HepG2 (cell line): Measurements from ENCODE around the gene CYP27A1. TPM values are rescaled to one million over a fixed set of nuclear protein-coding genes. Genes with fewer than 3 reads are reported as not detected.

Source experiments
- ATAC-seq: fragments of 200-7000 bp; cut with Tn5 transposase; 3 replicates; pipeline ENCODE4 v1.9.1; 2020; ENCODE audit warnings: mild to moderate bottlenecking, moderate library complexity
- BruUV-seq: library from RNA; stranded (reverse); fragments of 400-500 nt; replicated peaks from 2 replicates; lab custom pipeline; 2021; lab: Mats Ljungman, UMichigan
- CTCF ChIA-PET: fragments of 300-600 bp; formaldehyde crosslinking; extraction: SDS; loops from one replicate; lab custom pipeline; 2021; ENCODE audit warnings: low total read pairs, inconsistent platforms, low intra/inter-chr PET ratio; lab: Yijun Ruan, JAX
- POLR2A ChIA-PET: fragments of 350-600 bp; sonication (Branson Sonifier 250); formaldehyde crosslinking; loops from one replicate; lab custom pipeline; 2020; ENCODE audit warnings: antibody characterized with exemption, inconsistent platforms; lab: Yijun Ruan, JAX
- DNase-seq: peaks from one replicate; pipeline ENCODE4 v3.0.0-alpha.2; 2015; ENCODE audit warnings: low spot score
- FAIRE-seq: peaks from 3 replicates; lab custom pipeline; 2011; peaks lifted over from hg19 to GRCh38; lab: Jason Lieb, UNC
- H2AFZ ChIP-seq: one replicate; pipeline ENCODE4 v1.6.1; 2011; ENCODE audit warnings: low read length, inconsistent platforms
- H3K27ac ChIP-seq: fragments of 300-600 bp; 3 replicates; pipeline ENCODE4 v1.8.0; 2011; ENCODE audit warnings: mixed run types, mild to moderate bottlenecking, mixed read lengths, low read length, inconsistent platforms; ENCODE audit not compliant: insufficient read depth; ENCODE audit errors: extremely low read length
- H3K27me3 ChIP-seq, 2 experiments: fragments of 200-600 bp in 1 of 2; 2 replicates in 1 of 2; 3 replicates in 1 of 2; pipeline versions ENCODE4 v1.6.0 to v1.8.0; 2011; ENCODE audit warnings: low read length in 2 of 2, mild to moderate bottlenecking in 2 of 2, moderate library complexity in 2 of 2, inconsistent platforms in 1 of 2; ENCODE audit not compliant: insufficient read depth in 2 of 2, control insufficient read depth in 1 of 2
- H3K36me3 ChIP-seq, 2 experiments: fragments of 200-600 bp in 1 of 2; replicated peaks in 1 of 2; 2 replicates in 1 of 2; 3 replicates in 1 of 2; pipeline versions ENCODE4 v1.5.1 to v1.8.0; 2011; ENCODE audit warnings: low read length in 2 of 2, inconsistent platforms in 1 of 2; ENCODE audit not compliant: insufficient read depth in 2 of 2, control insufficient read depth in 1 of 2
- H3K4me1 ChIP-seq: 2 replicates; pipeline ENCODE4 v1.5.1; 2012; ENCODE audit warnings: low read length, inconsistent platforms; ENCODE audit not compliant: insufficient read depth
- H3K4me2 ChIP-seq: 2 replicates; pipeline ENCODE4 v1.6.0; 2011; ENCODE audit warnings: low read depth, low read length, inconsistent platforms
- H3K4me3 ChIP-seq, 3 experiments: fragments of 200-600 bp in 1 of 3; sonication (generic), shearing (Covaris generic) in 1 of 3; replicated peaks in 1 of 3; 2 replicates each; pipeline ENCODE4 v1.5.1; 2011 to 2016; ENCODE audit warnings: low read length in 3 of 3, inconsistent platforms in 2 of 3, low read depth in 2 of 3, mild to moderate bottlenecking in 2 of 3, control low read depth in 1 of 3, mixed read lengths in 1 of 3; ENCODE audit not compliant: insufficient read depth in 1 of 3
- H3K79me2 ChIP-seq: one replicate; pipeline ENCODE4 v1.6.1; 2011; ENCODE audit warnings: low read length, inconsistent platforms; ENCODE audit not compliant: insufficient read depth
- H3K9ac ChIP-seq: 2 replicates; pipeline ENCODE4 v1.6.0; 2011; ENCODE audit warnings: mild to moderate bottlenecking, low read depth, low read length, inconsistent platforms; ENCODE audit not compliant: insufficient read depth
- H3K9me3 ChIP-seq: 2 replicates; pipeline ENCODE4 v1.5.1; 2012; ENCODE audit warnings: mild to moderate bottlenecking, low read length
- H4K20me1 ChIP-seq: 2 replicates; pipeline ENCODE4 v1.6.0; 2011; ENCODE audit warnings: inconsistent platforms, mild to moderate bottlenecking, low read length, moderate library complexity; ENCODE audit not compliant: insufficient read depth
- BHLHE40 ChIP-seq: IDR thresholded peaks from 2 replicates; pipeline ENCODE4 v1.6.1; 2011; ENCODE audit warnings: low read length, improper control_type of control experiment
- ESRRA ChIP-seq: sonication (generic); formaldehyde crosslinking; IDR thresholded peaks from 2 replicates; pipeline ENCODE4 v1.5.1; 2020; ENCODE audit warnings: mild to moderate bottlenecking, low read depth, missing genetic modification reagents
- GLI4 ChIP-seq: sonication (generic); formaldehyde crosslinking; IDR thresholded peaks from 2 replicates; pipeline ENCODE4 v1.5.1; 2020; ENCODE audit warnings: missing genetic modification reagents, mild to moderate bottlenecking, moderate library complexity, borderline replicate concordance
- HOXA7 ChIP-seq: sonication (generic); formaldehyde crosslinking; IDR thresholded peaks from 2 replicates; pipeline ENCODE4 v1.8.1; 2022; ENCODE audit warnings: mild to moderate bottlenecking, missing genetic modification reagents, moderate library complexity
- NCOA1 ChIP-seq: sonication (generic); formaldehyde crosslinking; IDR thresholded peaks from 2 replicates; pipeline ENCODE4 v1.9.0; 2021; ENCODE audit warnings: missing genetic modification reagents
- ZNF773 ChIP-seq: sonication (generic); formaldehyde crosslinking; IDR thresholded peaks from 2 replicates; pipeline ENCODE4 v1.4.0; 2020; ENCODE audit warnings: missing genetic modification reagents, borderline replicate concordance
- WGBS: methylation state at CpG from one replicate; pipeline ENCODE4 v1.1.6; 2017; ENCODE audit warnings: low lambda C conversion rate; 5-methylcytosine and 5-hydroxymethylcytosine counted together
- in situ Hi-C: cut with HindIII; loops from 2 replicates; pipeline ENCODE4 v1.10.0; 2017; ENCODE audit warnings: low pct_unique_long_range_greater_than_20kb; ENCODE audit not compliant: extremely low pct_ligation_motif_present
- intact Hi-C: fragments of 100-400 bp; cut with micrococcal nuclease; formaldehyde crosslinking; loops from one replicate; pipeline ENCODE4 v1.10.0; 2022; ENCODE audit not compliant: unreplicated experiment
- polyA plus RNA-seq, 8 experiments: library from polyadenylated mRNA; depleted of rRNA in 3 of 8; stranded (reverse) in 7 of 8; unstranded in 1 of 8; fragments of >200 nt; fragmentation: Illumina TruSeq in 4 of 8; extraction: Trizol in 4 of 8; gene quantifications; 2 replicates each; pipeline versions ENCODE4 v1.2.1 to v1.2.3, GENCODE V29; 2011 to 2016; ENCODE audit warnings: low read depth in 4 of 8, missing spikeins in 1 of 8, mixed read lengths in 1 of 8; ENCODE audit not compliant: insufficient read depth in 1 of 8
- total RNA-seq, 5 experiments: library from RNA; depleted of rRNA; stranded (reverse); fragments of >200 nt; fragmentation: Illumina TruSeq; extraction: Trizol; gene quantifications; 2 replicates each; pipeline ENCODE4 v1.2.3, GENCODE V29; 2016; ENCODE audit warnings: low read depth in 1 of 5
- TF ChIP-seq, protein P1 (sequence below): sonication (generic); formaldehyde crosslinking; IDR thresholded peaks from 2 replicates; pipeline ENCODE4 v1.4.0; 2020; ENCODE audit warnings: missing genetic modification reagents
- TF ChIP-seq, protein P2 (sequence below): sonication (generic); formaldehyde crosslinking; IDR thresholded peaks from 2 replicates; pipeline ENCODE4 v1.5.1; 2020; ENCODE audit warnings: mild to moderate bottlenecking, missing genetic modification reagents, borderline replicate concordance
- TF ChIP-seq, protein P3 (sequence below): IDR thresholded peaks from 2 replicates; pipeline ENCODE4 v1.6.1; 2016; ENCODE audit warnings: missing compliant biosample characterization, missing genetic modification reagents, borderline replicate concordance
- TF ChIP-seq, protein P4 (sequence below): sonication (generic); formaldehyde crosslinking; IDR thresholded peaks from 2 replicates; pipeline ENCODE4 v1.9.0; 2021; ENCODE audit warnings: missing genetic modification reagents, mild to moderate bottlenecking, borderline replicate concordance
- TF ChIP-seq, protein P5 (sequence below): sonication (generic); formaldehyde crosslinking; IDR thresholded peaks from 2 replicates; pipeline ENCODE4 v1.4.0; 2020; ENCODE audit warnings: mild to moderate bottlenecking, missing genetic modification reagents

Gene CYP27A1
- total and polyA plus RNA-seq, 2 of the 13 experiments (the other 11 are each of a cell fraction or from before 2014, with no cell fraction given): 157 to 266 TPM

DNA sequence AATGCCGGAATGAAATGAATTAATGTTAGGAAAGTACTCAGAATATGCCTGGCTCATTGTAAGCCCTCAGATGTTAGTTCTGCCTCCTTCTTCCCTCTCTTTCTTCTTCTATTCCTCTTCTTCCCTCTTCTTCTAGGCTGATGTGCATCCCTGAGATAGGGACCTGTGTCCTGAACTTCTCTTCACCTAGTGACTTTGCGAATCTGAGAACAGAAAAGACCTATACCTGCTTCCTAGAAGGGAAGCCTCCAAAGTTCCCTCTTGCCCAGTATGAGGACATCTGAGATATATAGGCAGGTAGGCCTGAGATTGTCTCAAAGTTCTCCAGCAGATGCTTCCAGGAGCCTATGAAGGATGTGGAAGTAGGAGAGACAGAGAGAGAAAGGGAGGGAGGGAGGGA lies 8.1 kb upstream of the CYP27A1 start:
- no peak overlapping the region for H3K4me2 ChIP-seq
- no peak overlapping the region for H3K9ac ChIP-seq
- no peak overlapping the region for H3K4me3 ChIP-seq
- no peak for ATAC-seq
- intact Hi-C loops (no loop called here), in situ Hi-C loops (no loop called here)
- POLR2A ChIA-PET: interaction anchor here (0.8 to 5.8 kb wide), 2 partner anchors 8 to 18 kb away, joined by 3 to 35 read pairs; partner anchors contain the start of gene CYP27A1
- peaks cover 15% of the 10 kb centered on the region; the same call in 1 of the 2 replicates for H3K9me3 ChIP-seq
- H3K27me3 ChIP-seq: no peaks in the 10 kb centered on the region
- TF ChIP-seq GLI4 (CRISPR knock-in tag): no peak
- no peak for TF ChIP-seq HOXA7
- TF ChIP-seq BHLHE40: no peak
- TF ChIP-seq, protein P1, sequence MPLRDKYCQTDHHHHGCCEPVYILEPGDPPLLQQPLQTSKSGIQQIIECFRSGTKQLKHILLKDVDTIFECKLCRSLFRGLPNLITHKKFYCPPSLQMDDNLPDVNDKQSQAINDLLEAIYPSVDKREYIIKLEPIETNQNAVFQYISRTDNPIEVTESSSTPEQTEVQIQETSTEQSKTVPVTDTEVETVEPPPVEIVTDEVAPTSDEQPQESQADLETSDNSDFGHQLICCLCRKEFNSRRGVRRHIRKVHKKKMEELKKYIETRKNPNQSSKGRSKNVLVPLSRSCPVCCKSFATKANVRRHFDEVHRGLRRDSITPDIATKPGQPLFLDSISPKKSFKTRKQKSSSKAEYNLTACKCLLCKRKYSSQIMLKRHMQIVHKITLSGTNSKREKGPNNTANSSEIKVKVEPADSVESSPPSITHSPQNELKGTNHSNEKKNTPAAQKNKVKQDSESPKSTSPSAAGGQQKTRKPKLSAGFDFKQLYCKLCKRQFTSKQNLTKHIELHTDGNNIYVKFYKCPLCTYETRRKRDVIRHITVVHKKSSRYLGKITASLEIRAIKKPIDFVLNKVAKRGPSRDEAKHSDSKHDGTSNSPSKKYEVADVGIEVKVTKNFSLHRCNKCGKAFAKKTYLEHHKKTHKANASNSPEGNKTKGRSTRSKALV: no peak
- TF ChIP-seq ESRRA (CRISPR knock-in tag): no peak
- TF ChIP-seq, protein P2, sequence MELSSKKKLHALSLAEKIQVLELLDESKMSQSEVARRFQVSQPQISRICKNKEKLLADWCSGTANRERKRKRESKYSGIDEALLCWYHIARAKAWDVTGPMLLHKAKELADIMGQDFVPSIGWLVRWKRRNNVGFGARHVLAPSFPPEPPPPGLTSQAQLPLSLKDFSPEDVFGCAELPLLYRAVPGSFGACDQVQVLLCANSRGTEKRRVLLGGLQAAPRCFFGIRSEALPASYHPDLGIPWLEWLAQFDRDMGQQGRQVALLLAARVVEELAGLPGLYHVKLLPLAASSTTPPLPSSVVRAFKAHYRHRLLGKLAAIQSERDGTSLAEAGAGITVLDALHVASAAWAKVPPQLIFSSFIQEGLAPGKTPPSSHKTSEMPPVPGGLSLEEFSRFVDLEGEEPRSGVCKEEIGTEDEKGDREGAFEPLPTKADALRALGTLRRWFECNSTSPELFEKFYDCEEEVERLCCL (CRISPR knock-in tag): no peak
- TF ChIP-seq, protein P3, sequence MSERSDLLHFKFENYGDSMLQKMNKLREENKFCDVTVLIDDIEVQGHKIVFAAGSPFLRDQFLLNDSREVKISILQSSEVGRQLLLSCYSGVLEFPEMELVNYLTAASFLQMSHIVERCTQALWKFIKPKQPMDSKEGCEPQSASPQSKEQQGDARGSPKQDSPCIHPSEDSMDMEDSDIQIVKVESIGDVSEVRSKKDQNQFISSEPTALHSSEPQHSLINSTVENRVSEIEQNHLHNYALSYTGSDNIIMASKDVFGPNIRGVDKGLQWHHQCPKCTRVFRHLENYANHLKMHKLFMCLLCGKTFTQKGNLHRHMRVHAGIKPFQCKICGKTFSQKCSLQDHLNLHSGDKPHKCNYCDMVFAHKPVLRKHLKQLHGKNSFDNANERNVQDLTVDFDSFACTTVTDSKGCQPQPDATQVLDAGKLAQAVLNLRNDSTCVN: no peak
- TF ChIP-seq, protein P4, sequence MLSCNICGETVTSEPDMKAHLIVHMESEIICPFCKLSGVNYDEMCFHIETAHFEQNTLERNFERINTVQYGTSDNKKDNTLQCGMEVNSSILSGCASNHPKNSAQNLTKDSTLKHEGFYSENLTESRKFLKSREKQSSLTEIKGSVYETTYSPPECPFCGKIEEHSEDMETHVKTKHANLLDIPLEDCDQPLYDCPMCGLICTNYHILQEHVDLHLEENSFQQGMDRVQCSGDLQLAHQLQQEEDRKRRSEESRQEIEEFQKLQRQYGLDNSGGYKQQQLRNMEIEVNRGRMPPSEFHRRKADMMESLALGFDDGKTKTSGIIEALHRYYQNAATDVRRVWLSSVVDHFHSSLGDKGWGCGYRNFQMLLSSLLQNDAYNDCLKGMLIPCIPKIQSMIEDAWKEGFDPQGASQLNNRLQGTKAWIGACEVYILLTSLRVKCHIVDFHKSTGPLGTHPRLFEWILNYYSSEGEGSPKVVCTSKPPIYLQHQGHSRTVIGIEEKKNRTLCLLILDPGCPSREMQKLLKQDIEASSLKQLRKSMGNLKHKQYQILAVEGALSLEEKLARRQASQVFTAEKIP (CRISPR knock-in tag): no peak
- no peak for TF ChIP-seq NCOA1
- TF ChIP-seq, protein P5, sequence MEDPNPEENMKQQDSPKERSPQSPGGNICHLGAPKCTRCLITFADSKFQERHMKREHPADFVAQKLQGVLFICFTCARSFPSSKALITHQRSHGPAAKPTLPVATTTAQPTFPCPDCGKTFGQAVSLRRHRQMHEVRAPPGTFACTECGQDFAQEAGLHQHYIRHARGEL (CRISPR knock-in tag): no peak
- TF ChIP-seq ZNF773 (CRISPR knock-in tag): no peak
- TF ChIP-seq, all 625 proteins: peak for 0
- no peaks in the 10 kb centered on the region for H3K36me3 ChIP-seq
- BruUV-seq: no TSS peak
- DNase-seq (no peak), FAIRE-seq (no peak)
- no peaks in the 10 kb centered on the region for H4K20me1 ChIP-seq
- peaks cover 28% of the 10 kb centered on the region for H3K4me1 ChIP-seq
- 99% methylated on average over 2 of the region's 2 CpGs for WGBS
- no peak overlapping the region for H2AFZ ChIP-seq
- H3K27ac ChIP-seq: no peak overlapping the region
- H3K79me2 ChIP-seq: no peaks in the 10 kb centered on the region
- CTCF ChIA-PET: no interaction called here
